MCF 10A (cell line): Measurements from ENCODE around the gene DNAI1. TPM values are rescaled to one million over a fixed set of nuclear protein-coding genes. Genes with fewer than 3 reads are reported as not detected.
A peak's percentile ranks its signal among the peaks of the same experiment; 100 is the strongest.

ENCODE experiments used
- BruUV-seq: library from RNA; stranded (reverse); fragments of 400-500 nt; replicated peaks from 2 replicates; lab custom pipeline; 2021; lab: Mats Ljungman, UMichigan
- CTCF ChIA-PET: fragments of 300-600 bp; sonication (Branson Sonifier 250); formaldehyde crosslinking; extraction: SDS; loops from one replicate; lab custom pipeline; 2021; ENCODE audit warnings: antibody characterized with exemption, inconsistent platforms; lab: Yijun Ruan, JAX
- POLR2A ChIA-PET: fragments of 300-600, 350-650 bp; sonication (Branson Sonifier 250); formaldehyde crosslinking; extraction: SDS; loops from one replicate; lab custom pipeline; 2020; ENCODE audit warnings: antibody characterized with exemption, inconsistent platforms; lab: Yijun Ruan, JAX
- DNase-seq: peaks from one replicate; pipeline ENCODE4 v3.0.0-alpha.2; 2018; ENCODE audit not compliant: unreplicated experiment
- H3K27ac Mint-ChIP-seq: one replicate; pipeline ENCODE4 v1.8.0; 2022; ENCODE audit warnings: mild to moderate bottlenecking, low read depth, mixed read lengths; ENCODE audit not compliant: unreplicated experiment
- H3K27me3 Mint-ChIP-seq: one replicate; pipeline ENCODE4 v1.8.0; 2022; ENCODE audit warnings: mixed read lengths; ENCODE audit not compliant: insufficient read depth, unreplicated experiment
- H3K36me3 Mint-ChIP-seq: one replicate; pipeline ENCODE4 v1.8.0; 2022; ENCODE audit warnings: mild to moderate bottlenecking, moderate library complexity, mixed read lengths; ENCODE audit not compliant: insufficient read depth, unreplicated experiment
- H3K4me1 Mint-ChIP-seq: one replicate; pipeline ENCODE4 v1.8.0; 2022; ENCODE audit warnings: mixed read lengths; ENCODE audit not compliant: insufficient read depth, unreplicated experiment
- H3K4me3 Mint-ChIP-seq: one replicate; pipeline ENCODE4 v1.8.0; 2022; ENCODE audit warnings: mild to moderate bottlenecking, moderate library complexity, mixed read lengths; ENCODE audit not compliant: unreplicated experiment
- H3K9me3 Mint-ChIP-seq: one replicate; pipeline ENCODE4 v1.8.0; 2022; ENCODE audit warnings: mixed read lengths; ENCODE audit not compliant: unreplicated experiment
- intact Hi-C: fragments of 100-400 bp; cut with micrococcal nuclease; formaldehyde crosslinking; loops from 2 replicates; pipeline ENCODE4 v1.14.1; 2022
- total RNA-seq: library from RNA; stranded (reverse); gene quantifications from 2 replicates; pipeline ENCODE4 v1.2.3, GENCODE V29; 2022
- TF ChIP-seq, protein P1 (sequence below): fragments of 200-600 bp; IDR thresholded peaks from one replicate; pipeline ENCODE4 v1.8.0; 2022; ENCODE audit warnings: antibody characterized with exemption, mild to moderate bottlenecking; ENCODE audit not compliant: unreplicated experiment

DNAI1 gene
- total RNA-seq, 1 experiment from 2014 or later: not detected

DNA sequence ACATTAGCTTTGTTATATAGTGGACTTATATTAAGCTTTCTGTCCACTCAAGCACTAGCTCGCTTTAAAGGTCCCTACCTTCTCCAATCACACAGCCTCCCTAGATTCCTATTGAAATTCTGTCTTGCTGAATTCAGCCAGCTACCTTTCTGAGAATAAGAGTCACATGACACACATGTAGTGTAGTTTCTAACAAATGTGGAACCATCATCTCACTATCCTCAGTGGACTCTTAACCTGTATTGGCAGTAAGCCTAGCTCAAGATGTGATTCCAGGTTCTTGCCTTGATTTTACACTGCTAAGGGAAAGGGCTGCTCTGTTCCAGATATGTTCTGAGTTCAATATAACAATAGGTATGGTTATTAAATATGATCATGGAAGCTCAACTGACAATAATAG lies 11.7 kb upstream of the DNAI1 start:
- TF ChIP-seq, protein P1, sequence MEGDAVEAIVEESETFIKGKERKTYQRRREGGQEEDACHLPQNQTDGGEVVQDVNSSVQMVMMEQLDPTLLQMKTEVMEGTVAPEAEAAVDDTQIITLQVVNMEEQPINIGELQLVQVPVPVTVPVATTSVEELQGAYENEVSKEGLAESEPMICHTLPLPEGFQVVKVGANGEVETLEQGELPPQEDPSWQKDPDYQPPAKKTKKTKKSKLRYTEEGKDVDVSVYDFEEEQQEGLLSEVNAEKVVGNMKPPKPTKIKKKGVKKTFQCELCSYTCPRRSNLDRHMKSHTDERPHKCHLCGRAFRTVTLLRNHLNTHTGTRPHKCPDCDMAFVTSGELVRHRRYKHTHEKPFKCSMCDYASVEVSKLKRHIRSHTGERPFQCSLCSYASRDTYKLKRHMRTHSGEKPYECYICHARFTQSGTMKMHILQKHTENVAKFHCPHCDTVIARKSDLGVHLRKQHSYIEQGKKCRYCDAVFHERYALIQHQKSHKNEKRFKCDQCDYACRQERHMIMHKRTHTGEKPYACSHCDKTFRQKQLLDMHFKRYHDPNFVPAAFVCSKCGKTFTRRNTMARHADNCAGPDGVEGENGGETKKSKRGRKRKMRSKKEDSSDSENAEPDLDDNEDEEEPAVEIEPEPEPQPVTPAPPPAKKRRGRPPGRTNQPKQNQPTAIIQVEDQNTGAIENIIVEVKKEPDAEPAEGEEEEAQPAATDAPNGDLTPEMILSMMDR: no peak
- ChIA-PET POLR2A (no interaction called here), CTCF (interaction anchor here (0.7 to 4.7 kb wide), 5 partner anchors 9 to 145 kb away, joined by 3 to 26 read pairs (median 4); no protein-coding TSS in a partner anchor)
- Mint-ChIP-seq H3K9me3 (no peaks in the 10 kb centered on the region), H3K4me1 (no peaks in the 10 kb centered on the region), H3K4me3 (no peak overlapping the region), H3K27ac (no peak overlapping the region), H3K36me3 (no peaks in the 10 kb centered on the region), H3K27me3 (no peaks in the 10 kb centered on the region)
- intact Hi-C loops: no loop called here
- BruUV-seq: no TSS peak
- DNase-seq: no peak

DNA sequence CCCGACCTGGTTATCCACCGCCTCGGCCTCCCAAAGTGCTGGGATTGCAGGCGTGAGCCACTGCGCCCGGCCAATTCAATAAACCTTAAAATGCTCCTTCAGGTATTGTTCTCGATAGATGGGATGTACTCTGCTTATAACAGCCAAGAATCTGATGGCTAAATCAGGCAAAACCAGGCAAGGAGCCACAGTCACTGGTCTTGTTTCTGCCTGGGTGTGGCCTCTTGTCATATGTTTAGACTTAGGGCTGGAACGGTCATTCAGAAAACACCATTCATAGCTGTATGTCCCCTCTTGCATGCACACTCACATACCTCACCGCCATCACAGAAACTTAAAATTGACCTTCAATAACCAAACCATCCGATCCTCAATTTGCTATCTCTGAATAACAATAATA lies 8.0 kb upstream of the DNAI1 start:
- intact Hi-C loops: no loop called here
- no peaks in the 10 kb centered on the region for H3K36me3 Mint-ChIP-seq
- ChIA-PET POLR2A (interaction anchor here (0.7 to 1.3 kb wide), 2 partner anchors 16 to 50 kb away, joined by 3 read pairs; no protein-coding TSS in a partner anchor), CTCF (interaction anchor here (0.7 to 3.5 kb wide), 3 partner anchors 11 to 50 kb away, joined by 4 to 22 read pairs (median 14); no protein-coding TSS in a partner anchor)
- no peak overlapping the region for H3K4me3 Mint-ChIP-seq
- no peaks in the 10 kb centered on the region for H3K9me3 Mint-ChIP-seq
- no peaks in the 10 kb centered on the region for H3K27me3 Mint-ChIP-seq
- DNase-seq: no peak
- no peak overlapping the region for H3K27ac Mint-ChIP-seq
- BruUV-seq: no TSS peak
- TF ChIP-seq, protein P1: no peak
- H3K4me1 Mint-ChIP-seq: peaks cover 10% of the 10 kb centered on the region

DNA sequence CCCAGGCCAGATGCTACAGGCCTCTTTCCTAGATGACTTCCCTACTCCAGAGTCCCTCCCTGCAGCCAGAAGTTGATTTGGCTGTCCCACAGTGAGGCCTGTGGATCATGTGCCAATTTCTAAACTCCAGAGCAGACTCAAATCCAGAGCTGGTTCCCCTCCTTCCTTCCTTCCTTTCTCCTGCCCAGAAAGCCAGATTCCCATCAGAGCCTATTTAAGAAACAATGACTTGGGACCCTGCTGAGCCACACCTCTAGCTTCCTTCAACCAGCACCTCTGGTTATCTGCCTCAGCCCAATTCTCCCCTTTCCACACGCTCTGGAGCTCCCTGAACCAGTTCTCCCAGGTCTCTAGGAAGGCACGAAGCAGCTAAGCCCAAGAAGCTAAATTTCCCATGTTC lies 7.5 kb upstream of the DNAI1 start:
- H3K36me3 Mint-ChIP-seq: no peaks in the 10 kb centered on the region
- no peak overlapping the region for H3K4me3 Mint-ChIP-seq
- intact Hi-C loops: no loop called here
- H3K9me3 Mint-ChIP-seq: no peaks in the 10 kb centered on the region
- no peak for DNase-seq
- no peaks in the 10 kb centered on the region for H3K27me3 Mint-ChIP-seq
- TF ChIP-seq, protein P1: no peak
- no TSS peak for BruUV-seq
- peak overlapping the region; percentile 12 for H3K27ac Mint-ChIP-seq
- peaks cover 10% of the 10 kb centered on the region for H3K4me1 Mint-ChIP-seq
- POLR2A ChIA-PET: interaction anchor here (0.6 to 0.7 kb wide), 2 partner anchors 15 to 208 kb away, joined by 3 read pairs; no protein-coding TSS in a partner anchor
- CTCF ChIA-PET: interaction anchor here (0.6 to 3.5 kb wide), 3 partner anchors 11 to 161 kb away, joined by 6 to 22 read pairs (median 14); partner anchors contain the start of gene RPP25L

DNA sequence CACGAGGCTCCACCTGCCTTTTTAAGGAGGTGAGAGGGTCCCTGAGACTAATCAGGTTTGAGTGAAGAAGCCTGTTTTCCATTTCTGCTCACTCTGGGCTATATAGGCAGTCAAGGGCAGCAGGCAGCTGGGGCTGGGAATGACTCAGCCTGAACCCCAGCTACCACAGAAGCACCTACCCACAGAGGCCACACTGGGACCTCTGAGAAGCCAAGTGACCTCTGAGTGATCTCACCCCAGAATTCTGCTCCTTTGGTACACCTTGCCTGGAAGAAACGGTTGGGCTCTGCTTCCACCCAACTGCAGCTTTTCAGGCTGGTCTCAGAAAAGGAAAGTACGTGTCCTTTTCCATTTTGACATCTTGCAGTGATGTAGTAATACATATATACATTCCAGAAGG lies 7.1 kb upstream of the DNAI1 start:
- BruUV-seq: no TSS peak
- DNase-seq: no peak
- Mint-ChIP-seq H3K27ac (peak overlapping the region; percentile 12), H3K27me3 (no peaks in the 10 kb centered on the region), H3K4me3 (no peak overlapping the region), H3K4me1 (peaks cover 12% of the 10 kb centered on the region), H3K9me3 (no peaks in the 10 kb centered on the region), H3K36me3 (no peaks in the 10 kb centered on the region)
- TF ChIP-seq, protein P1: no peak
- ChIA-PET CTCF (interaction anchor here (0.6 to 3.5 kb wide), 4 partner anchors 31 to 161 kb away, joined by 3 to 22 read pairs (median 5); partner anchors contain the start of gene RPP25L), POLR2A (interaction anchor here (0.6 to 0.7 kb wide), 2 partner anchors 15 to 207 kb away, joined by 3 read pairs; no protein-coding TSS in a partner anchor)
- intact Hi-C loops: no loop called here
